HG03175 (cell line): Measurements from ENCODE around the gene IREB2.
"Not testable (repeated sequence)": the region's sequence is repeated elsewhere in the genome, so short reads cannot be mapped to it uniquely, and the experiment has no call there.

Experiments
- ATAC-seq: cut with Tn5 transposase; IDR thresholded peaks from one replicate; pipeline ENCODE4 v1.9.1; 2021; ENCODE audit warnings: mild to moderate bottlenecking, moderate library complexity; ENCODE audit not compliant: unreplicated experiment

The IREB2 gene, protein sequence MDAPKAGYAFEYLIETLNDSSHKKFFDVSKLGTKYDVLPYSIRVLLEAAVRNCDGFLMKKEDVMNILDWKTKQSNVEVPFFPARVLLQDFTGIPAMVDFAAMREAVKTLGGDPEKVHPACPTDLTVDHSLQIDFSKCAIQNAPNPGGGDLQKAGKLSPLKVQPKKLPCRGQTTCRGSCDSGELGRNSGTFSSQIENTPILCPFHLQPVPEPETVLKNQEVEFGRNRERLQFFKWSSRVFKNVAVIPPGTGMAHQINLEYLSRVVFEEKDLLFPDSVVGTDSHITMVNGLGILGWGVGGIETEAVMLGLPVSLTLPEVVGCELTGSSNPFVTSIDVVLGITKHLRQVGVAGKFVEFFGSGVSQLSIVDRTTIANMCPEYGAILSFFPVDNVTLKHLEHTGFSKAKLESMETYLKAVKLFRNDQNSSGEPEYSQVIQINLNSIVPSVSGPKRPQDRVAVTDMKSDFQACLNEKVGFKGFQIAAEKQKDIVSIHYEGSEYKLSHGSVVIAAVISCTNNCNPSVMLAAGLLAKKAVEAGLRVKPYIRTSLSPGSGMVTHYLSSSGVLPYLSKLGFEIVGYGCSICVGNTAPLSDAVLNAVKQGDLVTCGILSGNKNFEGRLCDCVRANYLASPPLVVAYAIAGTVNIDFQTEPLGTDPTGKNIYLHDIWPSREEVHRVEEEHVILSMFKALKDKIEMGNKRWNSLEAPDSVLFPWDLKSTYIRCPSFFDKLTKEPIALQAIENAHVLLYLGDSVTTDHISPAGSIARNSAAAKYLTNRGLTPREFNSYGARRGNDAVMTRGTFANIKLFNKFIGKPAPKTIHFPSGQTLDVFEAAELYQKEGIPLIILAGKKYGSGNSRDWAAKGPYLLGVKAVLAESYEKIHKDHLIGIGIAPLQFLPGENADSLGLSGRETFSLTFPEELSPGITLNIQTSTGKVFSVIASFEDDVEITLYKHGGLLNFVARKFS

GRCh38 chr15:78437762-78438618, at the start of gene IREB2:
Gene IREB2 (plus strand): TSS chr15:78438216. CDS start chr15:78438338, 122 bp downstream.
- ATAC-seq = peak; percentile 84

GRCh38 chr15:78388865-78389264, 49.2 kb upstream of the IREB2 start:
- ATAC-seq = no peak

DNA sequence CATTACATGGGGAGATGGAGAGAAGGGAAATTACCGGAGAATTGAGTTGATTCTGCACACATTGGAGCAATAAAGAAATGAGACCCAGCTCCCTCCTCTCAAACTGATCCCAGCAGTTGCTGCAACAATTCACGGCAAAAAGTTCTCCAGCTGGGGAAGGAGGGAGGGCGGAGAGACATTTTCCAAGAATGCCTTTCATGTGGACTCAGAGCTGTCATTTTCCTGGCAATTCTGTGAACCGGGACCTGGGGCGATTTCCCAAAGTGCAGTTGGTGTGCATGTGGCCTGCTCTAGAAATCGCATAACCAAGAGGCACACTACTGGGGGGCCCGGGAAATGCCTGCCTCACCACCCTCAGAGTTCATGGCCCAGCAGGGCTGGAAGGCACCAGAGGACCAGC, 48.7 kb upstream of the IREB2 start:
- no peak for ATAC-seq

- ATAC-seq = no peak
Observed at GRCh38 chr15:78389738-78390137, 48.3 kb upstream of the IREB2 start.

DNA sequence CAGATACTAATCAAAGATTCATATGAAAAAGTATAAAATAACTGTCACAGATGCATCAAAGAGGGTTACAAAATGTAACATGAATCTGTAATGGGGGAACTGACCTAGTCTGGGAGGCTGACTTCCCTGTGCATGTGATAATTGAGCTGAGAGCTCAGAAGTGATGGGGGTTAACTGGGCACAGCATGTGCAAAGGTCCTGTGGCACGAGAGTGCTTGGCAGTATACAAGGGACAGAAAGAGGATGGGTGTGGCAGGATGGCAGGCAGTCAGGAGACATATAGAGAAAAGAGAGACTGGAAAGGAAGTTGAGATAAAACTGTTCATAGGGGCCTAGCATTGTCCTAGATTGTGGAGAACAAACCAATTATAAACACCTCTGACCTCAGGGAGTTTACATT, 47.8 kb upstream of the IREB2 start:
- ATAC-seq = no peak

- no peak for ATAC-seq
Observed at GRCh38 chr15:78390826-78391225, 47.2 kb upstream of the IREB2 start.

- ATAC-seq = no peak
Observed at GRCh38 chr15:78391781-78392180, 46.2 kb upstream of the IREB2 start.

DNA sequence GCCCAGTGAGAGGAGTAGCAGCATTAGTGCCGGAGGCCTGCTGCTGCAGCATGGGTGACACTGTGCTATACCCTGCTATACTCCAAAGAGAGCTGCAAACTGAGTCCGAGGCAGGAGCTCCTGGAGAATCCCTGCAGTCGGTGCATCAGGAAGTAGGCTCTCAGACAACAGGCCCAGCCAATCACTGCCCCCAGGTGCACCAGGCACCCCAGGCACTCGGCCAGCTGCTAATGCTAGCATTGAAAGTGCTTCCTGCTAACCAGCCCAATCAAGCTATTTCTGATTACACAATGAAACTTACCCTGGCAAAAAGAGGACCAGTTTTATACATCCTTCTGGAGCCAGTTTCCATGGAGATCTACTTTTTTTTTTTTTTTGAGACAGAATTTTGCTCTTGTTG, 45.6 kb upstream of the IREB2 start:
- no peak for ATAC-seq

GRCh38 chr15:78393137-78393536, 44.9 kb upstream of the IREB2 start:
- ATAC-seq = no peak

DNA sequence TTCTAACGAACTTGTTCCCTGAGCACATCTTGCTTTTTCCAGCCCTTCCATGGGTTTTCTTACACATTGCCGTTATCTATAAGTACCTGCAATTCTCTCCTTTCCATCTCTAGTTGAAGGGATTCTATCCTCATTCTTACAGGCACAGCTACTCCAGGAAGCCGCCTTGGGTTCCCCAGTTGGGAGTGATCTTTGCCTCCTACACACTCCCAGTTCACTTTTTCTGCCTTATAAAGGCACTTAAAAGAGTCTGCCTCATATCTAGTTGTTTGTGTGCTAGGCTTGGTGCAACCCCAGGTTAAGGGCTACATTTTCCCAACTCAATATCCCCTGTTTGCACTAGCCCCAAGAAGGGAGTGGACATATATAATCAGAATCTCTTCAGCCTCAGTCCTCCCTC, 44.0 kb upstream of the IREB2 start:
- no peak for ATAC-seq

DNA sequence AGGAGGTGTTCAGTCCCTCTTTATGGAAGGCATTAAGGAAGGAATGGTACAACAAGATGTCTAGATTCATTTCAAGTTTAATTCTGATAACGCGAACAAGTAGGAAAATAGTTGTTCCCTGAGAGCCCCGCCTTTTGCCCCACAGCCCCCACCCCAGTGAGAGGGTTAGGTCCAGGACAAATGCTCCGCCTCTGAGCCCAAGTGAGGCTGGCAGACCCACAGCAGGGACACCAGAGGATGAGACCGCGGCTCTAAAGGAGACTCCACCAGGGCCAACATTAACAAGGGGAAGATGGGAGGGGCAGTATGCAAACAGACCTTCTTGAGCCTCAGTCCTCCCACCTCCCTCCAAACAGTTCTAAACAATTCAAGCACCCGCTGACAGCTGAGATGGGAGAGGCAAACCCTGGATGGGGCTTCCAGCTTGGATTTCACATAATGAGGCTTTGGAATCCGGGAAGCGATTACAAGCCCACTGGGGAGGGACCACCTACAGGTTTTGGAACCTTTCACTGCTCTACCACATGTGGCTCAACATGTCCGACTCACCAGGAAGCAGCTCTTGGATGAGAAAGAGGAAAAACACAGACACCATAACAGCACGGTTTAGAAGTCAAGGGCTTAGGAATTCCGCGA, 42.9 kb upstream of the IREB2 start:
- ATAC-seq = no peak

DNA sequence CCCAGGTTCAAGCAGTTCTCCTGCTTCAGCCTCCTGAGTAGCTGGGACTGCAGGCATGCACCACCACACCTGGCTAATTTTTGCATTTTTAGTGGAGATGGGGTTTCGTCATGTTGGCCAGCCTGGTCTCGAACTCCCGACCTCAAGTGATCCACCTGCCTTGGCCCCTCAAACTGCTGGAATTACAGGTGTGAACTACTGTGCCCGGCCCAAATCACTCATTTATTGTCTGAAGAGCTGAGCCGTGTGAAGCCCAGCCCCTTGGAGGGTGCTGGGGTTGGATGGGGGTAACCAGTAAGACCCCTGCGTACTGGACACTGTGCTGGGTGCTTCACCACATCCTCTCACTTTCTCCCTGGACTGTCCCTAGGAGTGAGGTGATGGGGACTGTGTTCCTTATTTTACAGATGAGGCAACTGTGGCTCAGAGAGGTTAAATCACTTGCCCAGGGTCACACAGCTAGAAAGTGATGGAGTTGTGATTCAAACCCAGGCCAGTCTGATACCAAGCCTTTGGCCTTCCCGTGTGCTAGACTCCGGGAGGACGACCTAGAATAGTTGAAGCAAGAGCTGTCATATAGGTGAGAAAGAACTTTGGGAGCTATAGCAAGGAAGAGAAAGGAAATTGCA, 41.7 kb upstream of the IREB2 start:
- ATAC-seq = no peak

GRCh38 chr15:78396976-78397375, 41.0 kb upstream of the IREB2 start:
- no peak for ATAC-seq

- no peak for ATAC-seq
Observed at GRCh38 chr15:78397382-78397781, 40.6 kb upstream of the IREB2 start.

- no peak for ATAC-seq
Observed at GRCh38 chr15:78398076-78398825, 39.8 kb upstream of the IREB2 start.

GRCh38 chr15:78399091-78399490, 38.9 kb upstream of the IREB2 start:
- no peak for ATAC-seq

DNA sequence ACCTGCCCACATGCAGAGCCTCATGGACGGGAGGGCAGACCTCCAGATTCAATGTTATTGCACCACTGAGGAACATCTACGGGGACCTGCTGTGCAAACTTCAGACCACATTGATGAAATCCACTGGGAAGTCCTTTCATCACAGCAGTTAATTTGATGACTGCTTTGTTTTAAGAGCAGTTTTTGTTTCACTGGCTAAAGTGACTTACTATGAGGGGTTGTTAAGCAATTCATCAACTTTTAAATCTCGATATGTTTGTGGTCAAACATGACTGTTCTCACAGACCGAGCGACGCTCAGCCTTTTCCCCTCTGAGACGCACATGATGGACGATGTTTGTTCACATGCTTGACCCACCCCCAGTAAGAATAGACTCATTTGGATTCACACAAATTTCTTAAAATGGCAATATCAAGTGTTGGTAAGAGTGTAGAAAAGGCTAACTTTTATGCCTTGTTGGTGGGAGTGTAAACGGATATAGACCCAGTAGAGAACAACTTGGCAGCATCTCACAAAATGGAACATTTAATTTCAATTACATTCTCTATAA, 35.9 kb upstream of the IREB2 start:
- ATAC-seq = no peak

DNA sequence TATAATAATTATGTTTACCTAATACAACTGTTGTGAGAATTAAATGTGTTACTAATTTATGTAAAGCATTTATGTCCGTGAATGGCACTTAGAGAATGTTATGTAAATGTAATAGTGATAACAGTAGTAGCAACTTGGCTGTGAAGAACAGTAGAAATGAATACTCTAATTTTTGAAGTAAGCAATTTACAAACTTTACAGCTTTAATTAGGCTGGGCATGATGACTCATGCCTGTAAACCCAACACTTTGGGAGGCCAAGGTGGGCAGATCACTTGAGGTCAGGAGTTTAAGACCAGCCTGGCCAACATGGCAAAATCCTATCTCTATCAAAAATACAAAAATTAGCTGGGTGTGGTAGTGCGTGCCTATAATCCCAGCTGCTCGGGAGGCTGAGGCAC, 33.9 kb upstream of the IREB2 start:
- ATAC-seq = no peak

- ATAC-seq = not testable (repeated sequence)
Observed at GRCh38 chr15:78404796-78405195, 33.2 kb upstream of the IREB2 start.
